Peyer's patch (tissue), 4 donors: ENCODE results near the gene KCNN3.

Experiments
- CTCF ChIP-seq, 6 experiments: fragments of 450-650 bp in 4 of 6; fragments of 200-600 bp in 2 of 6; sonication (generic) in 1 of 6; IDR thresholded peaks; one replicate each; pipeline ENCODE4 v1.5.1; 2017 to 2019; ENCODE audit warnings: antibody characterized with exemption in 6 of 6, mild to moderate bottlenecking in 3 of 6, moderate library complexity in 1 of 6
- POLR2A ChIP-seq, 2 donors: fragments of 450-650 bp; IDR thresholded peaks; one replicate each; pipeline ENCODE4 v1.5.1; 2017; ENCODE audit warnings: antibody characterized with exemption in 2 of 2, mild to moderate bottlenecking in 2 of 2, moderate library complexity in 2 of 2

GRCh38 chr1:154809436-154810413, 60.4 kb downstream of the KCNN3 start:
- TF ChIP-seq CTCF (IDR thresholded peaks at IDR 0.05): no peak
- no peak for TF ChIP-seq POLR2A (IDR thresholded peaks at IDR 0.05)
